ENCODE results near the gene SUSD3. TPM values are rescaled to one million over a fixed set of nuclear protein-coding genes. Genes with fewer than 3 reads are reported as not detected.

The SUSD3 gene
- total and polyA plus RNA-seq, 2 donors (not counting 1 experiment from before 2014, with no cell fraction given) = 0.17 to 4.6 TPM

DNA sequence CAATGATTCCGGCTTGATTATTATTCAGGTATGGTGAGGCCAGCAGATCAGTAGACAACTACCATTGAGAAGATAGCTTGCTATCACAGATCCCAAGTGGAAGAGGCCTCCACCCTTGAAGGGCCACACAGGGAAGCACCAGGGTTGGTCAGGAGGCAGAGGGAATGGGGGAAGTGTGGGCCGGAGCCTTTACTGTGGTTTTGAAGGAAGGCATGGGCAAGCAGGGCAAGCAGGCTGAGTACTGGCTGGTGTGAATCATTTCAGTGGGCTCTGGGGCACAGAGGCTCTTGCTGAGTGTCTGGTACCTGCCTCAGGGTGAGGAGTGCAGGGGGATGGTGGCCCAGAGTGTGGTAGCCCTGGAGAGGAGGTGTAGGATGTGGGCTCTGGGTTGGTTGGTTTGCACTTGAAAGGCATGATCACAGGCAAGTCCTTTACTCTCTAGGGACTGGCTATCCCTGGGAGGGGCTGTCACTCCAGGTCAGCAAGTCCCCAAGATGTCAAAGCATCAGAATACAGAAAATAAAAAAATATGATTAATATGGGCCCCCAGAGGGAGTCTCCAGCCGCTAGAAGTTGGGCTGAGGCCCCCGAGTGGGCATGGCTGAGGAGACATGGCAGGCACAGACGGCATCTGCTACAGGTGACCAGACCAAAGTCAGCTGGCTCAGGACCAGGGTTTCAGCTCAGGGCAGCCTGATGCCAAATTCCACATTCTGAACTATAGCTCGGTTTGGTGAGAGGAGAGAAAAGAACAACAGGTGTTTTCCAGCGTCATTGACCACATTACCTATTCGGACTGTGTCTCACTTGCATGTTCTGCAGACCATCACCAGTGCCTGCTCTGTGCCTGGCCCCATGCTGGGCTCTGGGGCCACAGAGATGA, 9.7 kb upstream of the SUSD3 start:
- Histone ChIP-seq H2AFZ (ENCODE audit: low read length) (no peak overlapping the region), H3K4me2 (ENCODE audit: extremely low read depth, insufficient read depth, low read length) (no peak overlapping the region), H3K36me3 (ENCODE audit: control insufficient read depth, insufficient read depth, low read length) (no peaks in the 10 kb centered on the region), H3K9ac (ENCODE audit: insufficient read depth, low read length) (no peak overlapping the region), H3K79me2 (ENCODE audit: control insufficient read depth, insufficient read depth, low read length) (no peaks in the 10 kb centered on the region), H3K27me3 (ENCODE audit: control insufficient read depth, insufficient read depth, low read length) (no peaks in the 10 kb centered on the region), H3K27ac (ENCODE audit: insufficient read depth, low read length) (no peak overlapping the region), H3K4me3 (replicated peaks in 1 of 4; ENCODE audit: control extremely low read depth in 1 of 4, insufficient read depth in 1 of 4, low read depth in 3 of 4, low read length in 4 of 4) (no peak overlapping the region), H3K9me3 (ENCODE audit: control insufficient read depth, insufficient read depth, low read depth, low read length) (no peaks in the 10 kb centered on the region), H4K20me1 (ENCODE audit: control insufficient read depth, extremely low read depth, insufficient read depth, low read length) (no peaks in the 10 kb centered on the region), H3K4me1 (ENCODE audit: control insufficient read depth, extremely low read depth, insufficient read depth, low read length) (no peaks in the 10 kb centered on the region)
- TF ChIP-seq CTCF (conservative IDR thresholded peaks at IDR 0.05 in 1 of 2, IDR thresholded peaks at IDR 0.05 in 1 of 2; ENCODE audit: low read depth in 1 of 2, low read length in 2 of 2) = no peak
- TF ChIP-seq EZH2 (IDR thresholded peaks at IDR 0.05; ENCODE audit: low read length, missing control alignments) = no peak
- no peak for DNase-seq (ENCODE audit: low read depth in 2 of 2)

- Histone ChIP-seq H3K9ac (ENCODE audit: insufficient read depth, low read length) (no peak overlapping the region), H3K36me3 (ENCODE audit: control insufficient read depth, insufficient read depth, low read length) (no peaks in the 10 kb centered on the region), H2AFZ (ENCODE audit: low read length) (no peak overlapping the region), H3K27ac (ENCODE audit: insufficient read depth, low read length) (no peak overlapping the region), H3K4me3 (replicated peaks in 1 of 4; ENCODE audit: control extremely low read depth in 1 of 4, insufficient read depth in 1 of 4, low read depth in 3 of 4, low read length in 4 of 4) (no peak overlapping the region), H3K79me2 (ENCODE audit: control insufficient read depth, insufficient read depth, low read length) (no peaks in the 10 kb centered on the region), H3K4me1 (ENCODE audit: control insufficient read depth, extremely low read depth, insufficient read depth, low read length) (no peaks in the 10 kb centered on the region), H3K4me2 (ENCODE audit: extremely low read depth, insufficient read depth, low read length) (no peak overlapping the region), H4K20me1 (ENCODE audit: control insufficient read depth, extremely low read depth, insufficient read depth, low read length) (no peaks in the 10 kb centered on the region), H3K27me3 (ENCODE audit: control insufficient read depth, insufficient read depth, low read length) (no peaks in the 10 kb centered on the region), H3K9me3 (ENCODE audit: control insufficient read depth, insufficient read depth, low read depth, low read length) (no peaks in the 10 kb centered on the region)
- TF ChIP-seq CTCF (conservative IDR thresholded peaks at IDR 0.05 in 1 of 2, IDR thresholded peaks at IDR 0.05 in 1 of 2; ENCODE audit: low read depth in 1 of 2, low read length in 2 of 2) (no peak), EZH2 (IDR thresholded peaks at IDR 0.05; ENCODE audit: low read length, missing control alignments) (no peak)
- no peak for DNase-seq (ENCODE audit: low read depth in 2 of 2)
Observed at GRCh38 chr9:93049491-93049890, 9.0 kb upstream of the SUSD3 start.

- H3K4me2 ChIP-seq (ENCODE audit: extremely low read depth, insufficient read depth, low read length) = no peak overlapping the region
- H3K9me3 ChIP-seq (ENCODE audit: control insufficient read depth, insufficient read depth, low read depth, low read length) = no peaks in the 10 kb centered on the region
- H2AFZ ChIP-seq (ENCODE audit: low read length) = no peak overlapping the region
- TF ChIP-seq CTCF (conservative IDR thresholded peaks at IDR 0.05 in 1 of 2, IDR thresholded peaks at IDR 0.05 in 1 of 2; ENCODE audit: low read depth in 1 of 2, low read length in 2 of 2) (no peak), EZH2 (IDR thresholded peaks at IDR 0.05; ENCODE audit: low read length, missing control alignments) (no peak)
- no peaks in the 10 kb centered on the region for H3K79me2 ChIP-seq (ENCODE audit: control insufficient read depth, insufficient read depth, low read length)
- no peaks in the 10 kb centered on the region for H3K4me1 ChIP-seq (ENCODE audit: control insufficient read depth, extremely low read depth, insufficient read depth, low read length)
- no peaks in the 10 kb centered on the region for H3K27me3 ChIP-seq (ENCODE audit: control insufficient read depth, insufficient read depth, low read length)
- DNase-seq (ENCODE audit: low read depth in 2 of 2) = no peak
- no peak overlapping the region for H3K27ac ChIP-seq (ENCODE audit: insufficient read depth, low read length)
- no peak overlapping the region for H3K9ac ChIP-seq (ENCODE audit: insufficient read depth, low read length)
- H3K36me3 ChIP-seq (ENCODE audit: control insufficient read depth, insufficient read depth, low read length) = no peaks in the 10 kb centered on the region
- H4K20me1 ChIP-seq (ENCODE audit: control insufficient read depth, extremely low read depth, insufficient read depth, low read length) = no peaks in the 10 kb centered on the region
- H3K4me3 ChIP-seq (replicated peaks in 1 of 4; ENCODE audit: control extremely low read depth in 1 of 4, insufficient read depth in 1 of 4, low read depth in 3 of 4, low read length in 4 of 4) = no peak overlapping the region
Observed at GRCh38 chr9:93050231-93050630, 8.3 kb upstream of the SUSD3 start.
